ENCODE results near the gene UBE4B. TPM values are rescaled to one million over a fixed set of nuclear protein-coding genes. Genes with fewer than 3 reads are reported as not detected.

Gene UBE4B
- total RNA-seq, 1 experiment from 2014 or later: 44.7 TPM

GRCh38 chr1:10209905-10210810 is 177.4 kb downstream of the UBE4B start, which contains the start of gene KIF1B:
Gene KIF1B, plus strand, starts transcription at chr1:10210570. Its CDS starts 21,759 bp downstream, at chr1:10232329.
- peak; percentile 93 for DNase-seq (ENCODE audit: low read depth, low spot score)
- peak; percentile 96 for ATAC-seq
- H3K27me3 ChIP-seq (ENCODE audit: insufficient read depth, low read length): no peaks in the 10 kb centered on the region
- peak within 1 kb of the TSS; percentile 97 for H3K9ac ChIP-seq (ENCODE audit: low read length)
- ChIA-PET CTCF (interaction anchor here (0.5 to 2.1 kb wide), 23 partner anchors 9 to 425 kb away, joined by 3 to 27 read pairs (median 4); no protein-coding TSS in a partner anchor), POLR2A (interaction anchor here (0.6 to 1.8 kb wide), 7 partner anchors 9 to 128 kb away, joined by 3 to 4 read pairs (median 3); no protein-coding TSS in a partner anchor), RAD21 (ENCODE audit: low non-redundant PET in 1 of 2, low total read pairs in 2 of 2, uncharacterized antibody in 2 of 2, unreplicated experiment in 2 of 2) (interaction anchor here in 1 of 2 experiments (0.6 kb wide), 2 partner anchors 12 to 593 kb away, joined by 3 to 6 read pairs; no protein-coding TSS in a partner anchor)
- H3K4me2 ChIP-seq (ENCODE audit: low read length): peak within 1 kb of the TSS; percentile 96
- H3K36me3 ChIP-seq (ENCODE audit: control insufficient read depth in 1 of 2, insufficient read depth in 2 of 2, low read length in 2 of 2): no peaks in the 10 kb centered on the region
- peak within 1 kb of the TSS; percentile 93 to 99 for H3K4me3 ChIP-seq (replicated peaks in 1 of 2; ENCODE audit: low read depth in 1 of 2, low read length in 2 of 2)
- H4K20me1 ChIP-seq (ENCODE audit: insufficient read depth): peaks cover 4% of the 10 kb centered on the region
- peak within 1 kb of the TSS; percentile 74 for H3K27ac ChIP-seq (ENCODE audit: low read depth, low read length)
- H3K4me1 ChIP-seq (ENCODE audit: control insufficient read depth in 1 of 2, insufficient read depth in 2 of 2, low read length in 2 of 2): peaks cover 11 to 27% of the 10 kb centered on the region in 2 experiments
- no peaks in the 10 kb centered on the region for H3K9me2 ChIP-seq (ENCODE audit: insufficient read depth)
- intact Hi-C loops (cut with micrococcal nuclease): loop anchor here (10.0 kb wide), 1 partner anchor 125 kb away; no protein-coding TSS in a partner anchor
- H3K79me2 ChIP-seq (ENCODE audit: insufficient read depth, low read length): peaks cover 36% of the 10 kb centered on the region
- H3K9me3 ChIP-seq (ENCODE audit: control insufficient read depth in 1 of 2, insufficient read depth in 1 of 2, low read depth in 1 of 2, low read length in 2 of 2): no peaks in the 10 kb centered on the region
- H2AFZ ChIP-seq (ENCODE audit: low read depth, low read length, poor library complexity, severe bottlenecking): peak within 1 kb of the TSS; percentile 81
- BruUV-seq (replicated peaks): TSS peak; percentile 70
- TF ChIP-seq RAD21 (IDR thresholded peaks at IDR 0.05; ENCODE audit: low read depth): peak; percentile 80
- TF ChIP-seq, protein P1, sequence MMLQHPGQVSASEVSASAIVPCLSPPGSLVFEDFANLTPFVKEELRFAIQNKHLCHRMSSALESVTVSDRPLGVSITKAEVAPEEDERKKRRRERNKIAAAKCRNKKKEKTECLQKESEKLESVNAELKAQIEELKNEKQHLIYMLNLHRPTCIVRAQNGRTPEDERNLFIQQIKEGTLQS (IDR thresholded peaks at IDR 0.05): no peak
- TF ChIP-seq, protein P2, sequence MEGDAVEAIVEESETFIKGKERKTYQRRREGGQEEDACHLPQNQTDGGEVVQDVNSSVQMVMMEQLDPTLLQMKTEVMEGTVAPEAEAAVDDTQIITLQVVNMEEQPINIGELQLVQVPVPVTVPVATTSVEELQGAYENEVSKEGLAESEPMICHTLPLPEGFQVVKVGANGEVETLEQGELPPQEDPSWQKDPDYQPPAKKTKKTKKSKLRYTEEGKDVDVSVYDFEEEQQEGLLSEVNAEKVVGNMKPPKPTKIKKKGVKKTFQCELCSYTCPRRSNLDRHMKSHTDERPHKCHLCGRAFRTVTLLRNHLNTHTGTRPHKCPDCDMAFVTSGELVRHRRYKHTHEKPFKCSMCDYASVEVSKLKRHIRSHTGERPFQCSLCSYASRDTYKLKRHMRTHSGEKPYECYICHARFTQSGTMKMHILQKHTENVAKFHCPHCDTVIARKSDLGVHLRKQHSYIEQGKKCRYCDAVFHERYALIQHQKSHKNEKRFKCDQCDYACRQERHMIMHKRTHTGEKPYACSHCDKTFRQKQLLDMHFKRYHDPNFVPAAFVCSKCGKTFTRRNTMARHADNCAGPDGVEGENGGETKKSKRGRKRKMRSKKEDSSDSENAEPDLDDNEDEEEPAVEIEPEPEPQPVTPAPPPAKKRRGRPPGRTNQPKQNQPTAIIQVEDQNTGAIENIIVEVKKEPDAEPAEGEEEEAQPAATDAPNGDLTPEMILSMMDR (IDR thresholded peaks at IDR 0.05 in 2 of 3, conservative IDR thresholded peaks at IDR 0.05 in 1 of 3; ENCODE audit: borderline replicate concordance in 1 of 3, insufficient read depth in 1 of 3, low read depth in 2 of 3, low read length in 2 of 3): peak; percentile 84 to 94 (median 88)
- TF ChIP-seq TCF7L2 (IDR thresholded peaks at IDR 0.05; ENCODE audit: borderline replicate concordance, extremely low read depth, insufficient read depth, insufficient read length): peak; percentile 26
- no peak for TF ChIP-seq ZNF274 (IDR thresholded peaks at IDR 0.05; ENCODE audit: low read depth, low read length)
- TF ChIP-seq SIN3A (IDR thresholded peaks at IDR 0.05; ENCODE audit: low read depth): peak; percentile 70
- no peak; the same call in 1 of the 2 replicates for TF ChIP-seq SRF (IDR thresholded peaks at IDR 0.05; ENCODE audit: low read depth)
- TF ChIP-seq CEBPB (IDR thresholded peaks at IDR 0.05; ENCODE audit: low read depth): no peak
- TF ChIP-seq YY1 (IDR thresholded peaks at IDR 0.05; ENCODE audit: extremely low read depth, insufficient replicate concordance, low read depth, low read length): no peak
- TF ChIP-seq, protein P3, sequence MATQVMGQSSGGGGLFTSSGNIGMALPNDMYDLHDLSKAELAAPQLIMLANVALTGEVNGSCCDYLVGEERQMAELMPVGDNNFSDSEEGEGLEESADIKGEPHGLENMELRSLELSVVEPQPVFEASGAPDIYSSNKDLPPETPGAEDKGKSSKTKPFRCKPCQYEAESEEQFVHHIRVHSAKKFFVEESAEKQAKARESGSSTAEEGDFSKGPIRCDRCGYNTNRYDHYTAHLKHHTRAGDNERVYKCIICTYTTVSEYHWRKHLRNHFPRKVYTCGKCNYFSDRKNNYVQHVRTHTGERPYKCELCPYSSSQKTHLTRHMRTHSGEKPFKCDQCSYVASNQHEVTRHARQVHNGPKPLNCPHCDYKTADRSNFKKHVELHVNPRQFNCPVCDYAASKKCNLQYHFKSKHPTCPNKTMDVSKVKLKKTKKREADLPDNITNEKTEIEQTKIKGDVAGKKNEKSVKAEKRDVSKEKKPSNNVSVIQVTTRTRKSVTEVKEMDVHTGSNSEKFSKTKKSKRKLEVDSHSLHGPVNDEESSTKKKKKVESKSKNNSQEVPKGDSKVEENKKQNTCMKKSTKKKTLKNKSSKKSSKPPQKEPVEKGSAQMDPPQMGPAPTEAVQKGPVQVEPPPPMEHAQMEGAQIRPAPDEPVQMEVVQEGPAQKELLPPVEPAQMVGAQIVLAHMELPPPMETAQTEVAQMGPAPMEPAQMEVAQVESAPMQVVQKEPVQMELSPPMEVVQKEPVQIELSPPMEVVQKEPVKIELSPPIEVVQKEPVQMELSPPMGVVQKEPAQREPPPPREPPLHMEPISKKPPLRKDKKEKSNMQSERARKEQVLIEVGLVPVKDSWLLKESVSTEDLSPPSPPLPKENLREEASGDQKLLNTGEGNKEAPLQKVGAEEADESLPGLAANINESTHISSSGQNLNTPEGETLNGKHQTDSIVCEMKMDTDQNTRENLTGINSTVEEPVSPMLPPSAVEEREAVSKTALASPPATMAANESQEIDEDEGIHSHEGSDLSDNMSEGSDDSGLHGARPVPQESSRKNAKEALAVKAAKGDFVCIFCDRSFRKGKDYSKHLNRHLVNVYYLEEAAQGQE (IDR thresholded peaks at IDR 0.05; ENCODE audit: low read depth): no peak
- TF ChIP-seq, protein P4, sequence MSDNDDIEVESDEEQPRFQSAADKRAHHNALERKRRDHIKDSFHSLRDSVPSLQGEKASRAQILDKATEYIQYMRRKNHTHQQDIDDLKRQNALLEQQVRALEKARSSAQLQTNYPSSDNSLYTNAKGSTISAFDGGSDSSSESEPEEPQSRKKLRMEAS (IDR thresholded peaks at IDR 0.05): peak; percentile 77
- peak; percentile 86 for TF ChIP-seq POLR2AphosphoS5 (IDR thresholded peaks at IDR 0.05; ENCODE audit: low read depth, low read length)
- 0 out of 2 replicates have a peak, but pooled peaks have one; percentile 27 for TF ChIP-seq FOSL1 (IDR thresholded peaks at IDR 0.05; ENCODE audit: low read depth)
- TF ChIP-seq JUND (IDR thresholded peaks at IDR 0.05): peak; percentile 24; the same call in 1 of the 2 replicates
- no peak for TF ChIP-seq EZH2phosphoT487 (IDR thresholded peaks at IDR 0.05; ENCODE audit: borderline replicate concordance)
- no peak for TF ChIP-seq ELF1 (IDR thresholded peaks at IDR 0.05; ENCODE audit: borderline replicate concordance, low read depth)
- TF ChIP-seq CBX3 (IDR thresholded peaks at IDR 0.05; ENCODE audit: low read depth): peak; percentile 57; the same call in 1 of the 2 replicates
- TF ChIP-seq EGR1 (IDR thresholded peaks at IDR 0.05; ENCODE audit: low read depth): peak; percentile 69
- TF ChIP-seq POLR2A (IDR thresholded peaks at IDR 0.05; ENCODE audit: borderline replicate concordance, extremely low read depth, insufficient read depth, insufficient read length): peak; percentile 38
- TF ChIP-seq SP1 (IDR thresholded peaks at IDR 0.05; ENCODE audit: low read depth): peak; percentile 99
- no peak for TF ChIP-seq EZH2 (IDR thresholded peaks at IDR 0.05)
